Large intestine (tissue), 3 donors: ENCODE measurements around the gene FBL. TPM values are rescaled to one million over a fixed set of nuclear protein-coding genes. Genes with fewer than 3 reads are reported as not detected.

ENCODE experiments used
- DNase-seq, 2 donors: peaks; one replicate each; pipeline versions ENCODE4 v3.0.0 to v3.0.0-alpha.2; 2013
- H3K27ac ChIP-seq: one replicate; pipeline ENCODE4 v1.5.1; 2013; ENCODE audit warnings: low read length
- H3K27me3 ChIP-seq: 2 replicates; pipeline ENCODE4 v1.6.1; 2013; ENCODE audit warnings: low read length; ENCODE audit not compliant: control insufficient read depth, insufficient read depth
- H3K36me3 ChIP-seq: 2 replicates; pipeline ENCODE4 v1.6.1; 2013; ENCODE audit warnings: low read length; ENCODE audit not compliant: control insufficient read depth, insufficient read depth
- H3K4me1 ChIP-seq: one replicate; pipeline ENCODE4 v1.6.1; 2013; ENCODE audit warnings: low read length; ENCODE audit not compliant: control insufficient read depth, insufficient read depth
- H3K4me3 ChIP-seq: one replicate; pipeline ENCODE4 v1.5.1; 2013; ENCODE audit warnings: low read length
- H3K9me3 ChIP-seq: one replicate; pipeline ENCODE4 v1.6.1; 2013; ENCODE audit warnings: mild to moderate bottlenecking, low read depth, low read length, moderate library complexity; ENCODE audit not compliant: control insufficient read depth
- WGBS: methylation state at CpG from one replicate; pipeline ENCODE4 v1.1.5; 2013; ENCODE audit warnings: low lambda C conversion rate; ENCODE audit not compliant: insufficient coverage; 5-methylcytosine and 5-hydroxymethylcytosine counted together
- polyA plus RNA-seq: library from polyadenylated mRNA; unstranded; fragments of 120-200 nt; gene quantifications from one replicate; pipeline ENCODE4 v1.2.1, GENCODE V29; 2013

The FBL gene
- polyA plus RNA-seq, 1 donor, result 226 TPM

GRCh38 chr19:39826311-39826945, 19.8 kb downstream of the FBL start:
- Histone ChIP-seq H3K27me3 (no peaks in the 10 kb centered on the region), H3K27ac (no peak overlapping the region), H3K4me3 (no peak overlapping the region), H3K9me3 (no peaks in the 10 kb centered on the region), H3K4me1 (peaks cover 16% of the 10 kb centered on the region), H3K36me3 (peaks cover 58% of the 10 kb centered on the region)
- WGBS, result no CpG with 5 or more reads among the region's 35 CpGs
- DNase-seq, result no peak

GRCh38 chr19:39825531-39826076, 20.6 kb downstream of the FBL start:
- Histone ChIP-seq H3K4me3 (no peak overlapping the region), H3K27ac (peak overlapping the region; percentile 22), H3K27me3 (no peaks in the 10 kb centered on the region), H3K9me3 (no peaks in the 10 kb centered on the region), H3K4me1 (peaks cover 16% of the 10 kb centered on the region), H3K36me3 (peaks cover 50% of the 10 kb centered on the region)
- WGBS, result no CpG with 5 or more reads among the region's 17 CpGs
- DNase-seq, result no peak

GRCh38 chr19:39825093-39825463, 21.1 kb downstream of the FBL start:
- H3K27ac ChIP-seq, result peak overlapping the region; percentile 22

GRCh38 chr19:39824143-39825092, 21.8 kb downstream of the FBL start:
- H3K27me3 ChIP-seq, result no peaks in the 10 kb centered on the region
- no peaks in the 10 kb centered on the region for H3K9me3 ChIP-seq
- H3K27ac ChIP-seq, result peak overlapping the region; percentile 22
- peak; percentile 88 to 93 for DNase-seq
- peak overlapping the region; percentile 71 for H3K4me3 ChIP-seq
- peaks cover 16% of the 10 kb centered on the region for H3K4me1 ChIP-seq
- no CpG with 5 or more reads among the region's 47 CpGs for WGBS
- peaks cover 38% of the 10 kb centered on the region for H3K36me3 ChIP-seq

More at GRCh38 chr19:39825093-39825463, 21.1 kb downstream of the FBL start:
- Histone ChIP-seq H3K27me3 (no peaks in the 10 kb centered on the region), H3K9me3 (no peaks in the 10 kb centered on the region), H3K4me1 (peaks cover 16% of the 10 kb centered on the region), H3K36me3 (peaks cover 44% of the 10 kb centered on the region), H3K4me3 (no peak overlapping the region)
- DNase-seq, result peak in 1 of 2 donors; percentile 15
- WGBS, result no CpG with 5 or more reads among the region's 11 CpGs

- H3K4me3 ChIP-seq, result peak overlapping the region; percentile 71
- H3K9me3 ChIP-seq, result no peaks in the 10 kb centered on the region
- H3K27ac ChIP-seq, result peak overlapping the region; percentile 14
- H3K36me3 ChIP-seq, result peaks cover 31% of the 10 kb centered on the region
- peaks cover 16% of the 10 kb centered on the region for H3K4me1 ChIP-seq
- peak in 1 of 2 donors; percentile 18 for DNase-seq
- WGBS, result 6% methylated on average over 2 of the region's 7 CpGs
- H3K27me3 ChIP-seq, result no peaks in the 10 kb centered on the region
These were observed 22.5 kb downstream of the FBL start for GRCh38 chr19:39823686-39824085.

GRCh38 chr19:39820696-39821095, 25.5 kb downstream of the FBL start:
- Histone ChIP-seq H3K4me1 (peaks cover 16% of the 10 kb centered on the region), H3K4me3 (no peak overlapping the region), H3K27ac (no peak overlapping the region), H3K9me3 (no peaks in the 10 kb centered on the region), H3K36me3 (peaks cover 6% of the 10 kb centered on the region), H3K27me3 (no peaks in the 10 kb centered on the region)
- WGBS, result 100% methylated on average over 2 of the region's 6 CpGs
- DNase-seq, result no peak

GRCh38 chr19:39819786-39820185, 26.4 kb downstream of the FBL start:
- no peak overlapping the region for H3K4me3 ChIP-seq
- WGBS, result no CpG with 5 or more reads among the region's 3 CpGs

GRCh38 chr19:39818626-39819097, 27.5 kb downstream of the FBL start:
- DNase-seq, result no peak
- H3K4me3 ChIP-seq, result no peak overlapping the region
- no peak overlapping the region for H3K27ac ChIP-seq
- H3K9me3 ChIP-seq, result no peaks in the 10 kb centered on the region
- WGBS, result no CpG with 5 or more reads among the region's 4 CpGs
- H3K27me3 ChIP-seq, result no peaks in the 10 kb centered on the region
- H3K36me3 ChIP-seq, result no peaks in the 10 kb centered on the region
- peaks cover 4% of the 10 kb centered on the region for H3K4me1 ChIP-seq

More at GRCh38 chr19:39819786-39820185, 26.4 kb downstream of the FBL start:
- Histone ChIP-seq H3K9me3 (no peaks in the 10 kb centered on the region), H3K27me3 (no peaks in the 10 kb centered on the region), H3K27ac (no peak overlapping the region), H3K4me1 (peaks cover 7% of the 10 kb centered on the region), H3K36me3 (no peaks in the 10 kb centered on the region)
- no peak for DNase-seq

- Histone ChIP-seq H3K27ac (no peak overlapping the region), H3K4me1 (no peaks in the 10 kb centered on the region), H3K27me3 (no peaks in the 10 kb centered on the region), H3K9me3 (no peaks in the 10 kb centered on the region), H3K4me3 (no peak overlapping the region), H3K36me3 (no peaks in the 10 kb centered on the region)
- DNase-seq, result no peak
- 93% methylated on average over 4 of the region's 12 CpGs for WGBS
These were observed 28.2 kb downstream of the FBL start for GRCh38 chr19:39817888-39818561.
